Measurements from ENCODE around the gene FILIP1L.
A peak's percentile ranks its signal among the peaks of the same experiment; 100 is the strongest.
"Not testable (repeated sequence)": the region's sequence is repeated elsewhere in the genome, so short reads cannot be mapped to it uniquely, and the experiment has no call there.

FILIP1L gene

GRCh38 chr3:100072326-100073048, 41.8 kb downstream of the FILIP1L start:
- DNase-seq: peak; percentile 47

GRCh38 chr3:100069472-100069871, 44.8 kb downstream of the FILIP1L start:
- DNase-seq: no peak

GRCh38 chr3:100068826-100069225, 45.5 kb downstream of the FILIP1L start:
- DNase-seq: peak; percentile 87

- DNase-seq: no peak
These were observed 46.7 kb downstream of the FILIP1L start for GRCh38 chr3:100067589-100067988.

- DNase-seq: no peak
These were observed 50.3 kb downstream of the FILIP1L start for GRCh38 chr3:100063929-100064461.

GRCh38 chr3:100062665-100063064, 51.6 kb downstream of the FILIP1L start:
- no peak for DNase-seq

- peak; percentile 83 for DNase-seq
These were observed 53.4 kb downstream of the FILIP1L start for GRCh38 chr3:100060685-100061484.

- no peak for DNase-seq
These were observed 54.8 kb downstream of the FILIP1L start for GRCh38 chr3:100059472-100059871.

- DNase-seq: no peak
These were observed 56.4 kb downstream of the FILIP1L start for GRCh38 chr3:100057716-100058575.

- DNase-seq: no peak
These were observed 60.2 kb downstream of the FILIP1L start for GRCh38 chr3:100053951-100054620.

GRCh38 chr3:100051513-100051912, 62.8 kb downstream of the FILIP1L start:
- not testable (repeated sequence) for DNase-seq

- DNase-seq: no peak
These were observed 66.1 kb downstream of the FILIP1L start for GRCh38 chr3:100048248-100048647.

- DNase-seq: no peak
These were observed 66.7 kb downstream of the FILIP1L start for GRCh38 chr3:100047455-100048141.

- DNase-seq: no peak
These were observed 67.3 kb downstream of the FILIP1L start for GRCh38 chr3:100046986-100047385.

GRCh38 chr3:100045696-100046095, 68.6 kb downstream of the FILIP1L start:
- DNase-seq: no peak

- DNase-seq: peak; percentile 17
These were observed 69.9 kb downstream of the FILIP1L start for GRCh38 chr3:100044369-100044768.

GRCh38 chr3:100043271-100043670, 71.0 kb downstream of the FILIP1L start:
- no peak for DNase-seq

- no peak for DNase-seq
These were observed 71.9 kb downstream of the FILIP1L start for GRCh38 chr3:100042166-100042981.

- DNase-seq: no peak
These were observed 73.0 kb downstream of the FILIP1L start for GRCh38 chr3:100041328-100041749.

- DNase-seq: no peak
These were observed 73.7 kb downstream of the FILIP1L start for GRCh38 chr3:100040451-100041225.

All from hematopoietic multipotent progenitor cell treated with erythropoietin and hydrocortisone succinate and interleukin-3 and kit ligand, for 8 days (in vitro differentiated cells).